T-helper 1 cell treated with Interleukin-12 subunit alpha and Interleukin-12 subunit beta and Interleukin-4 antibody, amounts not matched to agents 30 μg/mL and 1 μg/mL, for 36 hours (primary cell): ENCODE data around the gene SERPINA5.
"Not testable (repeated sequence)": the region's sequence is repeated elsewhere in the genome, so short reads cannot be mapped to it uniquely, and the experiment has no call there.

Experiments
- H3K27ac Mint-ChIP-seq: one replicate; pipeline ENCODE4 v1.8.0; 2021; ENCODE audit warnings: mild to moderate bottlenecking, mixed read lengths
- H3K27me3 Mint-ChIP-seq: one replicate; pipeline ENCODE4 v1.8.0; 2021; ENCODE audit warnings: low read depth, mixed read lengths
- H3K36me3 Mint-ChIP-seq: one replicate; pipeline ENCODE4 v1.8.0; 2021; ENCODE audit warnings: low read depth, mixed read lengths
- H3K4me1 Mint-ChIP-seq: one replicate; pipeline ENCODE4 v1.8.0; 2021; ENCODE audit warnings: low read depth, mixed read lengths
- H3K4me3 Mint-ChIP-seq: one replicate; pipeline ENCODE4 v1.8.0; 2021; ENCODE audit warnings: mild to moderate bottlenecking, moderate library complexity, mixed read lengths
- H3K9me3 Mint-ChIP-seq: one replicate; pipeline ENCODE4 v1.8.0; 2021; ENCODE audit warnings: mixed read lengths

SERPINA5 gene

DNA sequence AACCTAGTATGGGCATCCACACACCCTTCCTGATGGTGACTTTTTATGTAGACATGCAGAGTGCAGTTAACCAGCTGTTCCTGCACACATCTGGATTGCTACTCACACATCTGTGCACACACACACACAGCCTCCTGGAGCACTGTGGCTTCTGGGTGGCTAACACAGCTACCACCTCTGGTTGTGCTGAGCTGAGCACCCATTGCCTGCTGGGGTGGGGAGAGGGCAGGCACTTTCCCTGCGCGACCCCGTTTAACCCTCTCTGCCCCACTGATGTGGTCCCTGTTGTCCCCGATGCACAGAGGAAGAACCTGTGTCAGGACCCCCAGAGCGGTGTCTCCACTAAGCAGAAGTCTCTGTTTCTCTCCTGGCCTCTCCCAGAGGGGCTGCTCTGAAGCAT, 16.6 kb downstream of the SERPINA5 start:
- no peaks in the 10 kb centered on the region for H3K4me1 Mint-ChIP-seq
- no peak overlapping the region for H3K4me3 Mint-ChIP-seq
- no peaks in the 10 kb centered on the region for H3K36me3 Mint-ChIP-seq

DNA sequence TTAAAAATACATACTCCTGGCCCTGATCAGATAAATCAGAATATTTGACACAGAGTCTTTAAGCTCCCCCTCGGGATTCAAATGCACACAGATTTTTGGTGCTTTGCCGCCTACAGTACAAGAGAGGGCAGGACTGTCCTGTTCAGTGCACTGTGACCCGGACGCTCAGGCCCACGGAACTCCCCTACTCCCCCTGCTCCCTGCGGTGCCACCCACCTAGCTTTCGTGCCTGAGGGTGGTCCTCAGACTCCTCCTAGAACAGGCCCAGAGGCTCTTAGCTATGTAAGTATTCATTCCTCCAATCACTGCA, 17.2 kb downstream of the SERPINA5 start:
- H3K4me1 Mint-ChIP-seq = no peaks in the 10 kb centered on the region
- H3K27me3 Mint-ChIP-seq = no peaks in the 10 kb centered on the region
- no peak overlapping the region for H3K27ac Mint-ChIP-seq
- no peak overlapping the region for H3K4me3 Mint-ChIP-seq
- H3K9me3 Mint-ChIP-seq = no peaks in the 10 kb centered on the region
- no peaks in the 10 kb centered on the region for H3K36me3 Mint-ChIP-seq

More for the DNA sequence above, 16.6 kb downstream of the SERPINA5 start:
- Mint-ChIP-seq H3K9me3 (no peaks in the 10 kb centered on the region), H3K27me3 (no peaks in the 10 kb centered on the region), H3K27ac (no peak overlapping the region)

DNA sequence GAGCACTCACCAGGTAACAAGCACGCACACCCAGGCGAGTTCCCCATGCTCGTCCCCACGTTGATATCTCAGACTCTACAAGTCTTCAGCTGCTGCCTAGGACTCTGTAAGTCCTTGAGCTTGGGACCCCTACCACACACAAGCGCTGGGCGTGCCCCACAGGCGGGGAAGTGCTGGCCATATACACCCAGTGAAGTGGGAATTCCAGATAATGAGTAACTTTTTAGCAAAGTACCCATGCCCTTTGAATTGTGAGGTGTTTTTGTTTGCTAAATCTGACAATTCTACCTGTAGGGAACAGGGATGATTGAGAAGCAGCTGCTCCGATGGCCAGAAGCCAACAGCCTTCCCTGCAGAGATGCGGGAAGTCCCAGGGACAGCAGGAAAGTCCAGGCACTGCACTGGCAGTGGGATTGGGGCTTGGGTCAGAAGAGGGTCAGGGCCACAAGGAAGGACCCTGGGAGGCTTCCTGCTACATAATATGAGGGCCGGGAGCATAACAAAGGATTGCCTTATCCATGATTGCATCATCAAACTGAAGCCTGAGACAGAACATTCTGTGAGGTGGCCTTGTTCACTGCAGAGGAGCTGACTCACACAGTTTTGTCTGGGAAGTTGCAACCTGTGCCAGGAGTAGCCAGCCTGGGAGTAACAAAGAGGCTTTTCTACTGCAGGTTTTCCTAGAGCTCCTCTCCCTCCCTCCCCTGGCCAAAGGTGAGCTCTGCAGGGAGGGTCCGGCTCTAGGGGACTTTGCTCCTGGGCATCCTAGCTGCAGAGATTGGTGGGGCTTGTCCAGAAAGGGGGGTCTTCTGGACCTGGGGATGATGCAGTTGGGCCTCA, 17.8 kb downstream of the SERPINA5 start:
- H3K27ac Mint-ChIP-seq = no peak overlapping the region
- no peaks in the 10 kb centered on the region for H3K36me3 Mint-ChIP-seq
- no peaks in the 10 kb centered on the region for H3K4me1 Mint-ChIP-seq
- no peak overlapping the region for H3K4me3 Mint-ChIP-seq
- H3K9me3 Mint-ChIP-seq = no peaks in the 10 kb centered on the region
- no peaks in the 10 kb centered on the region for H3K27me3 Mint-ChIP-seq

DNA sequence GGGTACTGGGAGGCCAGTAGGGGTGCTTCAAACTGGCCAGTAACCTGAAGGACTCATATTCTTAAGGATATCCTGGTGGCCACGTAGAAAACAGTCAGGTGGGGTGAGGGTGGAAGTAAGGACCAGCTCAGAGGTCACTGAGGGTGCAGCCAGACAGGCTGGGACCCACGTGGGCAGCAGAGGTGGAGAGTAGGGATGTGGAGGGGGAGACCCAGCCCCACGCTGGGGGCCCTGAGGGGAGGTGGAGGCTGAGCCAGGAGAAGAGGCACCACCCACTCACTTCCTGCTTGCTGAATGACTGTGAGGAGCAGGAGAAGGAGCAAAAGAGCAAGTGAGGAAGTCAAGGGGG, 18.4 kb downstream of the SERPINA5 start:
- Mint-ChIP-seq H3K4me1 (no peaks in the 10 kb centered on the region), H3K4me3 (no peak overlapping the region), H3K27me3 (no peaks in the 10 kb centered on the region), H3K36me3 (no peaks in the 10 kb centered on the region), H3K27ac (no peak overlapping the region), H3K9me3 (no peaks in the 10 kb centered on the region)

DNA sequence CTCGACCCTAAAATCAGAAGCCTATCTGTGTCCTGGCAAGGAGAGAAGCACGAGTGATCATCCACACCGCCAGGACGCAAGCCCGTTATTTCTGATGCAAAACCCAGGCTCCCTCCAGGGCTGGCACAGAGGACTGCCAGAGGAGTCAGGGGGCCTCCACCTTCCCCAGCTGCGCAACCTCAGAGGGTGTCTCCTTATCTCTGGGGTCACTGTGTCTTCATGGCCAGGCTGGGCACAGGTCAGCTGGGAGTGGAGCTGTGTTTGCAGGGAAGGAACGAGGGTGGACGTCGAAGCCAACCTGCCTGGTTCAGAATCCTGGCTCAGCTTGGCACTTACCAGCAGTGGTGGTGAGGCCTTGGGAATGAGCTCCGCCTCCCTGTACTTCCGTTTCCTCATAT, 18.9 kb downstream of the SERPINA5 start:
- H3K4me1 Mint-ChIP-seq = no peaks in the 10 kb centered on the region
- H3K27me3 Mint-ChIP-seq = no peaks in the 10 kb centered on the region
- H3K4me3 Mint-ChIP-seq = no peak overlapping the region
- no peak overlapping the region for H3K27ac Mint-ChIP-seq
- no peaks in the 10 kb centered on the region for H3K9me3 Mint-ChIP-seq
- no peaks in the 10 kb centered on the region for H3K36me3 Mint-ChIP-seq

DNA sequence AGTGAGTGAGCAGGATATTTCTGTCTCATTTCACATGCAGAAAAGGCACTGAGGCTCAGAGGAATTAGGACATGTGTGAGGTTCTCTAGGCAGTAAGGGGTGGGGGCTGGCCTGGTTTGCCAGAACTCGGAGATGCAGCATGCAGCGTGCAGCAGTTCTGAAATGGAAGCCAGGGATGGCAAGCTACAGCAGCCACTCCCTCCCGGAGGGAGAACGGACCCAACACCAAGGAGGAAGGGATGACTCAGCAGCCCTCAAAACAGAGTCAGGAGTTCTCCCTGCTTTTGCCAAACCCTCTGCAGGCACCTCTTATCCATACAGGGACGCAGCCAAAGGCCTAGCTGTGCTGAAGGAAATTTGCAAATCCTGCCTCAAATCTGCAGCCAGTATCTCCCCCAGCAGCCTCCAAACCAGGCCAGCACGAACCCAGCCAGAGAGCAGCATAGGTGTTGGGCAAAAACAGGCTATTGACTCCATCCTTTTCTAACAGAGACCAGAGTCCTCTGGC, 20.7 kb downstream of the SERPINA5 start:
- no peaks in the 10 kb centered on the region for H3K36me3 Mint-ChIP-seq
- no peaks in the 10 kb centered on the region for H3K9me3 Mint-ChIP-seq
- H3K27me3 Mint-ChIP-seq = no peaks in the 10 kb centered on the region
- no peak overlapping the region for H3K27ac Mint-ChIP-seq
- H3K4me3 Mint-ChIP-seq = no peak overlapping the region
- H3K4me1 Mint-ChIP-seq = no peaks in the 10 kb centered on the region

DNA sequence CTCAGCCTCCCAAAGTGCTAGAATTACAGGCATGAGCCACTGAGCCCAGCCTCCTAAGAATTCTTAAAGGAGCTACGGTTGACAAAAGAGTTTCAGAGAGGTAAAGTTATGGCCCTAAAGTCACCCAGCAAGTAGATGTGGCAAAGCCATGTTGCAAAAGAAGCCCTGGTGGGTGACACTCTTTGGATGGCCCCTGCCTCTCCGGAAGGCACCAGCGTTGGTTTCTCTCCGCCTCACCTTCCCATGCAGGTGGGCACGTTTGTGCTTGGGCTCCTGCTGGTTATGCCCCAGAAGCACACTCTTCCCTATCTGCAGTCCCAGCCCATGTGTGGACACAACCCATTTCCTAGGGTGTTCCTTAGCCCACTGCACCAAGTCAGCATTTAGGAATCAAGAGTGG, 21.5 kb downstream of the SERPINA5 start:
- Mint-ChIP-seq H3K4me3 (no peak overlapping the region), H3K36me3 (no peaks in the 10 kb centered on the region), H3K27ac (no peak overlapping the region), H3K9me3 (no peaks in the 10 kb centered on the region), H3K4me1 (no peaks in the 10 kb centered on the region), H3K27me3 (no peaks in the 10 kb centered on the region)

DNA sequence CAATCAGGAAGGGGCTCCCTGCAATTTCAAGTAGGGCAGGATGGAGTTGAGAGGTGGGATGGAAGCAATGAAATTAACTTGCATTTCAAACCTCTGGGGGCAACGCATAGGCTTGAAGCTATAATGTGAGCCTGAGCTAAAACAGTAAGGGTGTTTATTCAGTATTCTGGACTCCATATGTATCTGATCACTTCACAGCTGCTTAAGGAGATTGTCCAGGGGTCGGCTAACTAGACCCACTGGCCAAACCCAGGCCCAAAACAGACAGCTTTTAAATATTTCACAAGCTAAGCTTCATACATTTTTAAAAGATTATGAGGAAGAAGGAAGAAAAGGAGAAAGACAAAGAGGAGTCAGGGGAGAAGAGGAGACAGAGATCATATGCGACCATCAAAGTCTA, 24.1 kb downstream of the SERPINA5 start:
- Mint-ChIP-seq H3K4me3 (no peak overlapping the region), H3K9me3 (no peaks in the 10 kb centered on the region), H3K36me3 (no peaks in the 10 kb centered on the region), H3K27ac (no peak overlapping the region), H3K27me3 (no peaks in the 10 kb centered on the region), H3K4me1 (no peaks in the 10 kb centered on the region)

DNA sequence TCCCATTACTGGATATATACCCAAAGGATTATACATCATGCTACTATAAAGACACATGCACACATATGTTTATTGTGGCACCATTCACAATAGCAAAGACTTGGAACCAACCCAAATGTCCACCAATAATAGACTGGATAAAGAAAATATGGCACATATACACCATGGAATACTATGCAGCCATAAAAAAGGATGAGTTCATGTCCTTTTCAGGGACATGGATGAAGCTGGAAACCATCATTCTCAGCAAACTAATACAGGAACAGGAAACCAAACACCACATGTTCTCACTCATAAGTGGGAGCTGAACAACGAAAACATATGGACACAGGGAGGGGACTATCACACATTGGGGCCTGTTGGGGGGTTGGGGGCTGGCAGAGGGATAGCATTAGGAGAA, 27.7 kb downstream of the SERPINA5 start:
- not testable (repeated sequence) for H3K27me3 Mint-ChIP-seq, H3K4me3 Mint-ChIP-seq, H3K36me3 Mint-ChIP-seq, H3K4me1 Mint-ChIP-seq, H3K27ac Mint-ChIP-seq, H3K9me3 Mint-ChIP-seq

DNA sequence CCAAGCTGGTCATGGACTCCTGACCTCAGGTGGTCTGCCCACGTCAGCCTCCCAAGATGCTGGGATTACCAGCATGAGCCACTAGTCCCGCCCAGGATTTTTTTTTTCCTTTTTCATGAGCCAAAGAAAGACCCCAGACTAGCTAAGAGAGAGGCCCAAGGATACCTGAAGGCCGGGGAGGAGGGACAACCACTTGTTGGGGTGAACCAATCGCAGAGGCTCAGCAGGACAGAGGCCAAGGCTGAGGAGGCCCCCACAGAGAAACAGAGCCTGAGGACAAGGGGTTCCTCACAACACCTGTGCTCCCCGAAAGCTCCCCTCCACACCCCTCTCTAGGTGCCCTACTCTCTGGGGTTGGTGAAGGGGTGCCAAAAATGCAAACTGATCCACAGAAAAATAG, 30.0 kb downstream of the SERPINA5 start:
- Mint-ChIP-seq H3K4me3 (no peak overlapping the region), H3K9me3 (no peaks in the 10 kb centered on the region), H3K27ac (no peak overlapping the region), H3K36me3 (no peaks in the 10 kb centered on the region), H3K4me1 (no peaks in the 10 kb centered on the region), H3K27me3 (no peaks in the 10 kb centered on the region)

DNA sequence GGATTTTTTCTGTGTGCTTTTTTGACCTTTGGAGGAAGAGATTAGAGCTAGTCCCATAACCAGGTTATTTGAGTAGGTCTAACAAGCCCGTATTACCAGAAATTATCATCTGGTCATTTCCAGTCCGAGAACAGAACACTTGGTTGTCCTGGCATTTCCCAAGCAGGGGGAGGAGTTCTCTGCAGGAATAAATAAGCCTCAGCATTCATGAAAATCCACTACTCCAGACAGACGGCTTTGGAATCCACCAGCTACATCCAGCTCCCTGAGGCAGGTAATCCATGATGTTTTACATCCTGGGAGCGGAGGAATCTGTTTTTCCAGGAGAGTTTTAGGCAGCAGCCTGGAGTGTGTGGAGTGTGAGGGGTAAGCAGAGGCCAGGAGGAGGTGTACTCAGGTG, 30.9 kb downstream of the SERPINA5 start, which contains the start of gene SERPINA3:
TSS of gene SERPINA3 (plus strand) at position 218 of the 400 bp plus-strand sequence. CDS start 2,051 bp downstream, outside the sequence.
- Mint-ChIP-seq H3K27me3 (no peaks in the 10 kb centered on the region), H3K36me3 (no peaks in the 10 kb centered on the region), H3K4me3 (no peak within 1 kb of the TSS), H3K9me3 (peaks cover 6% of the 10 kb centered on the region), H3K27ac (no peak within 1 kb of the TSS), H3K4me1 (no peaks in the 10 kb centered on the region)

DNA sequence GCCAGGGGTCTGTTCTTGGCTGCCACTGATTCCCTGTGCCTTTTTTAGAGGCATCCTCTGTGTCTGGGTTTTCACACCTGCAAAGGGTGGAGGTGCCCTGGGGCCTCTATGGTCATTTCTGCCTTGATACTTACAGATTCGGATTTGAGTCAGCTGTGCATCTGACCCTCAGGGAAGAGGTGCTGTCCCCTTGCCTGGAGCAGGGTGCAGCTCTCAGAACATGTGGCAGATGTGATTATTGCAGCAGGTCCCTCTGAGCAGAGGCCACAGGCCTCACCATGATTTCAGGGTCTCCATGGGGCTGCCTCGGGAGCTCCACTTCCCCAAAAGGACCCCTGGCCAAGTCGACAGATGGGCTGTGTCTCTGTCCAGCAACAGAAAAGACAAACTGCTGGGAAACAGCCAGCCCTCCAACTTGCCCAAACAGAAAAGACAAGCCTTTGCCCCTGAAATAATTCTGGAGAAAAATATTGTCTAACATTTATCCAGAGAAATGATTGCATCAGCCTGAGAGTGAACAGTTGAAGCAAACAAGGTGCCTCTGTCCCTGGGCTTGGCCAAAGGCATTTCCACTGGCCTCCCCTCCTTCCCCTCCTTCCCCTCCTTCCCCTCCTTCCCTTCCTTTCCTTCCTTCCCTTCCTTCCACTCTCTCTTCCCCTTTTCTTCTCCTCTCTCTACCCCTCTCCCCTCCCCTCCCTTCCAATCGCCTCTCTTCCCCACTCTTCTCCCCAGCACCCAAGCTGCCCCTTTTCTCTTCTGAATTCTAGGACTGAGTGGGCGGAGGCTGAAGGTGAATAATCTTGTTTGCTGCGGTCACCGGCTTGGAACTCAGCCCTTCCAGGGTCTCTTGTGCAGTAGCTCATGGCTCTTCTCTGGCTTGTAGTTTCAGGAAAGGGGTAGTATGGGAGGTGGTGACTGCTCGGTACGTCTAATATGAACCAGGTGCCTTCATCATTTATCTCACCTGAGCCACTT, 31.6 kb downstream of the SERPINA5 start:
- Mint-ChIP-seq H3K9me3 (peaks cover 10% of the 10 kb centered on the region), H3K27ac (no peak overlapping the region), H3K4me1 (no peaks in the 10 kb centered on the region), H3K27me3 (no peaks in the 10 kb centered on the region), H3K36me3 (no peaks in the 10 kb centered on the region), H3K4me3 (no peak overlapping the region)

DNA sequence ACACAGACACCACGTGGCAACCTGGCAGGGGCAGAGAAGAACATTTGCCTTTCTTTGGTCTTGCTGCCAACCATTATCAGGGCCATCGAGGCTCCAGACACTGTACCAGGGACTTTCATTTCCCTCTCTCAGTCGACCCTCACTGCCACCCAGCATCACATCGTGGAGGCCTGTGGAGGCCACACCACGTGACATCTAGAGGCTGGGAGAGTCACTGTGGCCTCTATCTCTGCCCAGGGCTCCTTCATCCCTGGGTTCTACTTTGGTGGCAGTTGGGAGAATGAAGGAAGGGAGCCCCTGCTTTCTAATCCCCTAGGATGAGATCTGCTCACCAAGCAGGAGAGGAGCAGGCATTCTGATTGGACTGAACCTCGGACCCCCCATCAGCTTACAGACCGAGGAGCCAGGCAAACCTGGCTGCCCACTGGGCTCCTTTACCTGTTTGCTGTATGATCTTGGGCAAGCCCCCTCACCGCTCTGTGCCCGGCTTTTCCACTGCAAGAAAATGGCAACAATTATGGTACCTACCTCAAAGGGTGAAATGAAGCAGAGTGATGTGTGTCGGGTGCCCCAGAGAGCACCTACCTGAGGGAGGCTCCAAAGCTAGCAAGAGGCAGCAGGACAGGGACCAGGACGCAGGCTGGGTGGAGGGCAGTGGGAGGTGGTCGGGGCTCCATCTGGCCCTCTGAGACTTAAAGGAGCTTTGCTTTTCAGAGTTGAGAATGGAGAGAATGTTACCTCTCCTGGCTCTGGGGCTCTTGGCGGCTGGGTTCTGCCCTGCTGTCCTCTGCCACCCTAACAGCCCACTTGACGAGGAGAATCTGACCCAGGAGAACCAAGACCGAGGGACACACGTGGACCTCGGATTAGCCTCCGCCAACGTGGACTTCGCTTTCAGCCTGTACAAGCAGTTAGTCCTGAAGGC, 32.8 kb downstream of the SERPINA5 start:
- Mint-ChIP-seq H3K4me3 (no peak overlapping the region), H3K36me3 (no peaks in the 10 kb centered on the region), H3K4me1 (no peaks in the 10 kb centered on the region), H3K9me3 (peaks cover 20% of the 10 kb centered on the region), H3K27me3 (no peaks in the 10 kb centered on the region), H3K27ac (no peak overlapping the region)

DNA sequence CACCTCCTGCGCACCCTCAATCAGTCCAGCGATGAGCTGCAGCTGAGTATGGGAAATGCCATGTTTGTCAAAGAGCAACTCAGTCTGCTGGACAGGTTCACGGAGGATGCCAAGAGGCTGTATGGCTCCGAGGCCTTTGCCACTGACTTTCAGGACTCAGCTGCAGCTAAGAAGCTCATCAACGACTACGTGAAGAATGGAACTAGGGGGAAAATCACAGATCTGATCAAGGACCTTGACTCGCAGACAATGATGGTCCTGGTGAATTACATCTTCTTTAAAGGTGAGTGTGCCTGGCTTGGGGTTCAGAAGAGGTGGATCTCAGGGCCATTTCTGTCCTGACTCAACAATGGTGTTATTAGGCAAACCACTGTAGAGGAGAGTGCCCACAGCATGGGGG, 33.6 kb downstream of the SERPINA5 start:
- no peaks in the 10 kb centered on the region for H3K4me1 Mint-ChIP-seq
- no peaks in the 10 kb centered on the region for H3K27me3 Mint-ChIP-seq
- no peak overlapping the region for H3K4me3 Mint-ChIP-seq
- H3K9me3 Mint-ChIP-seq = peaks cover 21% of the 10 kb centered on the region
- no peaks in the 10 kb centered on the region for H3K36me3 Mint-ChIP-seq
- no peak overlapping the region for H3K27ac Mint-ChIP-seq
